ENCODE data around the gene TRAK2. TPM values are rescaled to one million over a fixed set of nuclear protein-coding genes. Genes with fewer than 3 reads are reported as not detected.
A peak's percentile ranks its signal among the peaks of the same experiment; 100 is the strongest.

Gene TRAK2
- total and polyA plus RNA-seq, 2 donors from 2014 or later: 16.6 to 65.8 TPM

DNA sequence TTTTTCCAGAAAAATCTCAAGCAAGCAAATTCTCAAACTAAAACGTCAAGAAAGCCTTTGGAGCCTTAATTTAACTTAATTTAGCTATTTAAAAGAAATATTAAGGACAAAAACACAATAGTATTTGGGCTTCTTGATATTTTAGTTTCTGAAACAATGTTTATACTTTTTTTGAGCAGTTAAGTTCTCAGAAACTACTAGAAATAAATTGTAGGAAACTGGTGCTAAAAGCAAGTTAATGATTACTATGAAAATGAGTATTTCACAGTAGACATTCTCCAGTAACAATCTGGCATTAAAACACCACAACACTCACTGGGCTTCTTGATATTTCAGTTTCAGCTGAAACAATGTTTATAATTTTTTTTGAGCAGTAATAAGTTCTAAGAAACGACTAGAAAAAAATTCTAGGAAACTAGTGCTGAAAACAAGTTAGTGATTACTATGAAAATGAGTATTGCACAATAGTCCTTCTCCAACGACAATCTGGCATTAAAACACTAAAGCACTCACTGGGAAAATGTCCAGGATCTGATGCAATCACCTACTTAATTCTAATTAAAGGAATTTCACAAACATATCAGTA lies 45.1 kb downstream of the TRAK2 start:
- Histone ChIP-seq H3K9ac (ENCODE audit: low read length in 3 of 3) (peak overlapping the region in 1 of 3 donors; percentile 19), H3K4me3 (ENCODE audit: low read length in 3 of 3) (peak overlapping the region in 1 of 3 donors; percentile 11), H3K4me1 (ENCODE audit: control insufficient read depth in 2 of 3, insufficient read depth in 2 of 3, low read depth in 1 of 3, low read length in 3 of 3) (peaks cover 6 to 31% (median 15%) of the 10 kb centered on the region in 3 donors), H3K27me3 (ENCODE audit: control insufficient read depth, insufficient read depth, low read length) (no peaks in the 10 kb centered on the region), H3K27ac (ENCODE audit: low read depth in 2 of 2, low read length in 2 of 2) (peak overlapping the region; percentile 71 to 87), H3K9me3 (ENCODE audit: control insufficient read depth in 2 of 3, insufficient read depth in 1 of 3, low read length in 3 of 3) (no peaks in the 10 kb centered on the region), H3K36me3 (ENCODE audit: control insufficient read depth in 2 of 3, insufficient read depth in 3 of 3, low read length in 3 of 3) (no peaks in the 10 kb centered on the region)
- DNase-seq (peak in 2 of 5 donors; percentile 68 to 74), FAIRE-seq (peak; percentile 98)
- TF ChIP-seq, protein P1, sequence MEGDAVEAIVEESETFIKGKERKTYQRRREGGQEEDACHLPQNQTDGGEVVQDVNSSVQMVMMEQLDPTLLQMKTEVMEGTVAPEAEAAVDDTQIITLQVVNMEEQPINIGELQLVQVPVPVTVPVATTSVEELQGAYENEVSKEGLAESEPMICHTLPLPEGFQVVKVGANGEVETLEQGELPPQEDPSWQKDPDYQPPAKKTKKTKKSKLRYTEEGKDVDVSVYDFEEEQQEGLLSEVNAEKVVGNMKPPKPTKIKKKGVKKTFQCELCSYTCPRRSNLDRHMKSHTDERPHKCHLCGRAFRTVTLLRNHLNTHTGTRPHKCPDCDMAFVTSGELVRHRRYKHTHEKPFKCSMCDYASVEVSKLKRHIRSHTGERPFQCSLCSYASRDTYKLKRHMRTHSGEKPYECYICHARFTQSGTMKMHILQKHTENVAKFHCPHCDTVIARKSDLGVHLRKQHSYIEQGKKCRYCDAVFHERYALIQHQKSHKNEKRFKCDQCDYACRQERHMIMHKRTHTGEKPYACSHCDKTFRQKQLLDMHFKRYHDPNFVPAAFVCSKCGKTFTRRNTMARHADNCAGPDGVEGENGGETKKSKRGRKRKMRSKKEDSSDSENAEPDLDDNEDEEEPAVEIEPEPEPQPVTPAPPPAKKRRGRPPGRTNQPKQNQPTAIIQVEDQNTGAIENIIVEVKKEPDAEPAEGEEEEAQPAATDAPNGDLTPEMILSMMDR (IDR thresholded peaks at IDR 0.05; ENCODE audit: borderline replicate concordance, extremely low read depth, insufficient read depth): no peak
- intact Hi-C loops (cut with DNase I): no loop called here

DNA sequence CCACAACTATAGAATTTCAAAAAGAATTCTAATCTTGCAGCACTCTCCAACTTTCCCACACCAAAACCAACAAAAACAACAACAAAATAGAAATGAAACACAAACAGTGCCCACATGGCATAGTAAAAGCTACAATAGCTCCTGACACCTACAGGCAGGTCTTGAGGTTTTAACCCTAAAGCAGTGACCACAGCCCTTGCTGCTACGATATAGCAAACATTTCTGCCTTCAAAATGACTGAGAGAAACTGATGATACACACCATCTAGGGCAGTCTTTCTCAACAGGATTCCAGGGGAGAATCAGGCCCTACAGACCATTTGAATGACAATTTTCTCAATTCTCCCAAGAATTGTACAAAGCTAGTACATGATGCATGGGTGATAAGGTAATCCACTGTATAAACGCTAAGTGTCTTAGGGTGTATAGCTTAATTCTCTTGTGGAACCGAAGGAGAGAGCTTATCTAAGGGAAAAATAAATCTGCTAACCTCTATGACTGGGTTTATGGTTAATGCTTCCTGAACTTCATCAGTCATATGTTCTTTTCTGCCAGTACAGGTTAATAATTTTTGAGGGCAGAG lies 46.5 kb downstream of the TRAK2 start:
- intact Hi-C loops (cut with DNase I): no loop called here
- DNase-seq: no peak
- Histone ChIP-seq H3K9ac (ENCODE audit: low read length in 3 of 3) (no peak overlapping the region), H3K27ac (ENCODE audit: low read depth in 2 of 2, low read length in 2 of 2) (peak overlapping the region; percentile 71 to 87), H3K27me3 (ENCODE audit: control insufficient read depth, insufficient read depth, low read length) (no peaks in the 10 kb centered on the region), H3K4me3 (ENCODE audit: low read length in 3 of 3) (no peak overlapping the region), H3K9me3 (ENCODE audit: control insufficient read depth in 2 of 3, insufficient read depth in 1 of 3, low read length in 3 of 3) (no peaks in the 10 kb centered on the region), H3K4me1 (ENCODE audit: control insufficient read depth in 2 of 3, insufficient read depth in 2 of 3, low read depth in 1 of 3, low read length in 3 of 3) (peaks cover 7 to 32% (median 15%) of the 10 kb centered on the region in 3 donors), H3K36me3 (ENCODE audit: control insufficient read depth in 2 of 3, insufficient read depth in 3 of 3, low read length in 3 of 3) (no peaks in the 10 kb centered on the region)
- TF ChIP-seq, protein P1 (IDR thresholded peaks at IDR 0.05; ENCODE audit: borderline replicate concordance, extremely low read depth, insufficient read depth): no peak
- FAIRE-seq: no peak

DNA sequence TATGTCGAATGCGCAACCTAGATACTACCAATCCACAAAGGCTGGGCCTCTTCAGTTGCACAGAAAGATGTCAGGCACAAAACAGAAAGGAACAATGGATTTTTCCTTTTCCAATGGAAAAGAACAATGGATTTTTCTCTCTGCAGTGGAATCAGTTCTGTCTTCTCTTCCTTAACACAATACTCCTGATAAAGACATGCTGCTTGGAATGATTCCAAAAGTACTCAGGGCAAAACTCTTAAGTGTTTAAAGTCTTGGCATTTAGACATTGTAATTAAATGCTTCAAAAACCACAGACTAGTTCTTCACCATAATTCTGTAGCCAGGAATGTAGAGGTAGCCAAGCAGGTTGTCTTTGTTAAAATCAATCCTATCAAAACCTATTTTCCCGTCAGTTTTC lies 47.4 kb downstream of the TRAK2 start:
- DNase-seq (peak in 1 of 5 donors; percentile 66), FAIRE-seq (peak; percentile 71)
- Histone ChIP-seq H3K9me3 (ENCODE audit: control insufficient read depth in 2 of 3, insufficient read depth in 1 of 3, low read length in 3 of 3) (no peaks in the 10 kb centered on the region), H3K27ac (ENCODE audit: low read depth in 2 of 2, low read length in 2 of 2) (peak overlapping the region; percentile 19 to 57), H3K36me3 (ENCODE audit: control insufficient read depth in 2 of 3, insufficient read depth in 3 of 3, low read length in 3 of 3) (peaks cover 0 to 4% (median 3%) of the 10 kb centered on the region in 3 donors), H3K27me3 (ENCODE audit: control insufficient read depth, insufficient read depth, low read length) (no peaks in the 10 kb centered on the region), H3K4me3 (ENCODE audit: low read length in 3 of 3) (no peak overlapping the region), H3K4me1 (ENCODE audit: control insufficient read depth in 2 of 3, insufficient read depth in 2 of 3, low read depth in 1 of 3, low read length in 3 of 3) (peaks cover 7 to 32% (median 15%) of the 10 kb centered on the region in 3 donors), H3K9ac (ENCODE audit: low read length in 3 of 3) (peak overlapping the region in 1 of 3 donors; percentile 34)
- intact Hi-C loops (cut with DNase I): no loop called here
- TF ChIP-seq, protein P1 (IDR thresholded peaks at IDR 0.05; ENCODE audit: borderline replicate concordance, extremely low read depth, insufficient read depth): no peak

All from kidney (tissue), 14 donors.